ENCODE measurements around the gene CNTFR.

- TF ChIP-seq EZH2 (IDR thresholded peaks at IDR 0.05; ENCODE audit: borderline replicate concordance) (no peak), EZH2phosphoT487 (IDR thresholded peaks at IDR 0.05; ENCODE audit: low read depth, severe bottlenecking, unreplicated experiment) (no peak)
- TF ChIP-seq, protein P1, sequence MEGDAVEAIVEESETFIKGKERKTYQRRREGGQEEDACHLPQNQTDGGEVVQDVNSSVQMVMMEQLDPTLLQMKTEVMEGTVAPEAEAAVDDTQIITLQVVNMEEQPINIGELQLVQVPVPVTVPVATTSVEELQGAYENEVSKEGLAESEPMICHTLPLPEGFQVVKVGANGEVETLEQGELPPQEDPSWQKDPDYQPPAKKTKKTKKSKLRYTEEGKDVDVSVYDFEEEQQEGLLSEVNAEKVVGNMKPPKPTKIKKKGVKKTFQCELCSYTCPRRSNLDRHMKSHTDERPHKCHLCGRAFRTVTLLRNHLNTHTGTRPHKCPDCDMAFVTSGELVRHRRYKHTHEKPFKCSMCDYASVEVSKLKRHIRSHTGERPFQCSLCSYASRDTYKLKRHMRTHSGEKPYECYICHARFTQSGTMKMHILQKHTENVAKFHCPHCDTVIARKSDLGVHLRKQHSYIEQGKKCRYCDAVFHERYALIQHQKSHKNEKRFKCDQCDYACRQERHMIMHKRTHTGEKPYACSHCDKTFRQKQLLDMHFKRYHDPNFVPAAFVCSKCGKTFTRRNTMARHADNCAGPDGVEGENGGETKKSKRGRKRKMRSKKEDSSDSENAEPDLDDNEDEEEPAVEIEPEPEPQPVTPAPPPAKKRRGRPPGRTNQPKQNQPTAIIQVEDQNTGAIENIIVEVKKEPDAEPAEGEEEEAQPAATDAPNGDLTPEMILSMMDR (IDR thresholded peaks at IDR 0.05; ENCODE audit: poor library complexity), result no peak
These were observed 38.7 kb downstream of the CNTFR start for GRCh38 chr9:34550681-34551270.
